GM12878 (cell line): Measurements from ENCODE around the gene CEP135. TPM values are rescaled to one million over a fixed set of nuclear protein-coding genes. Genes with fewer than 3 reads are reported as not detected.

Experiments used
- CUX1 ChIP-seq: IDR thresholded peaks from 2 replicates; pipeline ENCODE4 v1.6.1; 2012; ENCODE audit warnings: improper control_type of control experiment, low read depth, low read length; ENCODE audit not compliant: insufficient replicate concordance
- E2F8 ChIP-seq: fragments of 450-650 bp; IDR thresholded peaks from 2 replicates; pipeline ENCODE4 v1.6.1; 2018; ENCODE audit warnings: mild to moderate bottlenecking, low read depth, moderate library complexity; ENCODE audit not compliant: partially characterized antibody
- FOXK2 ChIP-seq: fragments of 450-650 bp; IDR thresholded peaks from 2 replicates; pipeline ENCODE4 v1.6.1; 2017; ENCODE audit warnings: mild to moderate bottlenecking, moderate library complexity
- JUNB ChIP-seq: IDR thresholded peaks from 2 replicates; pipeline ENCODE4 v1.6.1; 2016; ENCODE audit warnings: antibody characterized with exemption, mild to moderate bottlenecking
- KAT2A ChIP-seq: conservative IDR thresholded peaks from 2 replicates; pipeline ENCODE4 v1.6.1; 2011; ENCODE audit warnings: low read depth, low read length; ENCODE audit not compliant: control insufficient read depth
- KLF5 ChIP-seq: fragments of 450-650 bp; IDR thresholded peaks from 2 replicates; pipeline ENCODE4 v1.6.1; 2014; ENCODE audit warnings: mild to moderate bottlenecking; ENCODE audit not compliant: partially characterized antibody
- NRF1 ChIP-seq: conservative IDR thresholded peaks from 2 replicates; pipeline ENCODE4 v1.6.1; 2011; ENCODE audit warnings: mild to moderate bottlenecking, low read depth, low read length, improper control_type of control experiment
- PRDM15 ChIP-seq: fragments of 450-650 bp; formaldehyde crosslinking; IDR thresholded peaks from 2 replicates; pipeline ENCODE4 v1.4.0; 2020; ENCODE audit warnings: mild to moderate bottlenecking, moderate library complexity
- RAD51 ChIP-seq: fragments of 450-650 bp; IDR thresholded peaks from 2 replicates; pipeline ENCODE4 v1.6.1; 2016; ENCODE audit warnings: moderate library complexity, mild to moderate bottlenecking, inconsistent platforms
- RELB ChIP-seq: fragments of 450-650 bp; IDR thresholded peaks from 2 replicates; pipeline ENCODE4 v1.6.1; 2017; ENCODE audit warnings: low read depth, mild to moderate bottlenecking, moderate library complexity
- SIX5 ChIP-seq: IDR thresholded peaks from 2 replicates; pipeline ENCODE4 v1.6.1; 2011; ENCODE audit warnings: mild to moderate bottlenecking, low read depth, low read length, moderate library complexity; ENCODE audit not compliant: severe bottlenecking
- USF2 ChIP-seq: IDR thresholded peaks from 2 replicates; pipeline ENCODE4 v1.6.1; 2011; ENCODE audit warnings: low read depth, low read length, improper control_type of control experiment, borderline replicate concordance
- ZSCAN29 ChIP-seq: fragments of 450-650 bp; IDR thresholded peaks from 2 replicates; pipeline ENCODE4 v1.6.1; 2017; ENCODE audit warnings: mild to moderate bottlenecking, moderate library complexity
- ZZZ3 ChIP-seq: IDR thresholded peaks from 2 replicates; pipeline ENCODE4 v1.6.1; 2011; ENCODE audit warnings: low read depth; ENCODE audit not compliant: control insufficient read depth, insufficient read length
- polyA plus RNA-seq, 11 experiments: library from polyadenylated mRNA; depleted of rRNA in 4 of 11; unstranded in 6 of 11; stranded (reverse) in 5 of 11; fragments of >200 nt; fragmentation: Nextera tagmentation in 4 of 11; fragmentation: Illumina TruSeq in 1 of 11; extraction: Ambion mirVana in 4 of 11; extraction: Trizol in 1 of 11; gene quantifications; 1 replicate in 1 of 11; 2 replicates in 10 of 11; pipeline versions ENCODE4 v1.2.1 to v1.2.3, GENCODE V29; 2011 to 2016; ENCODE audit warnings: inconsistent platforms in 2 of 11, missing spikeins in 2 of 11, low read depth in 1 of 11
- total RNA-seq, 4 experiments: library from RNA; depleted of rRNA in 3 of 4; stranded (reverse); fragments of >200 nt in 3 of 4; fragmentation: Illumina TruSeq in 1 of 4; extraction: Trizol in 1 of 4; gene quantifications; 2 replicates each; pipeline versions ENCODE4 v1.2.1 to v1.2.3, GENCODE V29; 2013 to 2021

The CEP135 gene
- total and polyA plus RNA-seq, 10 of the 15 experiments (the other 5 are each of a cell fraction or from before 2014, with no cell fraction given) = 2.9 to 13.6 (median 10.1) TPM

- 0 out of 2 replicates have a peak, but pooled peaks have one; percentile 8 for TF ChIP-seq RELB
- no peak; the same call in 1 of the 2 replicates for TF ChIP-seq ZSCAN29
- peak; percentile 73 for TF ChIP-seq KLF5
- no peak for TF ChIP-seq USF2
- TF ChIP-seq KAT2A = no peak
- no peak for TF ChIP-seq JUNB
- TF ChIP-seq ZZZ3 = no peak
- no peak for TF ChIP-seq PRDM15
- peak; percentile 22 for TF ChIP-seq SIX5
- TF ChIP-seq NRF1 = no peak
- no peak for TF ChIP-seq RAD51
- no peak for TF ChIP-seq E2F8
- peak; percentile 44 for TF ChIP-seq CUX1
- no peak for TF ChIP-seq FOXK2
Observed at GRCh38 chr4:55948726-55949481, at the start of gene CEP135 (continued).
